GM19468 (cell line): Measurements from ENCODE around the gene LOXL4.

Experiments used
- ATAC-seq: cut with Tn5 transposase; IDR thresholded peaks from one replicate; pipeline ENCODE4 v1.9.1; 2021; ENCODE audit warnings: mild to moderate bottlenecking, moderate library complexity, moderate number of reproducible peaks; ENCODE audit not compliant: unreplicated experiment; ENCODE audit errors: extremely low read depth

LOXL4 gene

GRCh38 chr10:98265403-98266378 lies 2.3 kb downstream of the LOXL4 start:
- ATAC-seq, result no peak

GRCh38 chr10:98264378-98265065 lies 3.5 kb downstream of the LOXL4 start:
- ATAC-seq, result no peak

GRCh38 chr10:98263088-98263487 lies 4.9 kb downstream of the LOXL4 start:
- no peak for ATAC-seq

GRCh38 chr10:98262571-98262970 lies 5.4 kb downstream of the LOXL4 start:
- ATAC-seq, result no peak

- ATAC-seq, result no peak
These were observed 6.3 kb downstream of the LOXL4 start for GRCh38 chr10:98261436-98262277.

DNA sequence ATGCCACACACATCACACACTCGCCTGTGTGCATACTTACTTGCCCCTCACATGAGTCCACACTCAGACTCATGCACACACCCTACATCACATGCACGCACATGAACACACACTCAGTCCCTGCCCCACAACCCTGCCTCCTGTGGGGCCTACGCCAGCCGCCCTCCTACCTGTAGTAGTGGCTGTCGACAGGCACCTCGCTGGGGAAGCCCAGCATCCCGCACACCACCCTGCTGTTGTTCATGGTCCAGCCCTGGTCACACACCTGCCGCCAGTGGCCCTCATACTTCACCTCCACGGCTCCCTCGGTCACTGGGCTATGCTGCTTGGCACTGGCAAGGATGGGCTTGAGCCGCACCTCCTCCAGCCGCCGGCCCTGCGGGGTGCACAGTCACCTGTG lies 7.2 kb downstream of the LOXL4 start:
- ATAC-seq, result no peak

GRCh38 chr10:98260350-98260749 lies 7.6 kb downstream of the LOXL4 start:
- ATAC-seq, result no peak

- ATAC-seq, result no peak
These were observed 8.2 kb downstream of the LOXL4 start for GRCh38 chr10:98259606-98260315.

DNA sequence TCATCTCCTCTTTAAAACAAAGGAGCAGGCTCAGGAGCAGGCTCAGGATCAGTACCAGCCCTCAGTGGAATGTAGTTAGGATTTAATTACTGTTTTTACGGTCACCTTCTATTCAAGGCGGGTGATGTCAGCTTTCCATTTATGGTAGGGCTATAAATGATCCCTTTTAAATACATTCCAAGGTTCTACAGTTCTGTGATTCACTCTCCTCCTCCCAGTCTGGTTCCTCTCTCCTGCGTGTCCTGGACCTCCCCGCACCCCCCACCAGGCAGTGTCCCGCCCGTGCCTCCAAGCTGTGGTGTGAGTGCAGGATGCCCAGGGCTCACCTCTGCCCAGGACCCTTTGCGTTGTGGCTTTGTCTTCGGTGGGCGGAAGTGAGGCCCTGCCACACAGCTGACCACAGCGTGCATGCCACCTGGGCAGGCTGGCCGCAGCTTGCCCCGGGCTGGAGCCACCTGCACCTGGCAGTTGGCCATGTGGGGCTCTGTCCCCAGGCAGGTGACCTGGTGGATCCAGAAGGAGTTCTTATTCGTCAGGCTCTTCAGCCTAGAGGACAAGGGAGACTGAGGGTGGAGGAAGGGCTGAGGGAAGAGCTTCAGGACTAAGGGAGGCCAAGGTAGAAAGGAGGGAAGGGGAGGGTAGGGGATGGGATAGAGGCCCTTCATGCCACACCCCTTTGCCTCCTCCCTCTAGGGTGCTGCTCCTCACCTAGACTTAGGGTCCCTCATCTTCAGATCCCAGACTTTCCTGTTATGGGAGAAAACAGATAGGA lies 9.1 kb downstream of the LOXL4 start:
- ATAC-seq, result no peak

GRCh38 chr10:98257961-98258360 lies 10.0 kb downstream of the LOXL4 start:
- ATAC-seq, result no peak

GRCh38 chr10:98257198-98257597 lies 10.8 kb downstream of the LOXL4 start:
- no peak for ATAC-seq

DNA sequence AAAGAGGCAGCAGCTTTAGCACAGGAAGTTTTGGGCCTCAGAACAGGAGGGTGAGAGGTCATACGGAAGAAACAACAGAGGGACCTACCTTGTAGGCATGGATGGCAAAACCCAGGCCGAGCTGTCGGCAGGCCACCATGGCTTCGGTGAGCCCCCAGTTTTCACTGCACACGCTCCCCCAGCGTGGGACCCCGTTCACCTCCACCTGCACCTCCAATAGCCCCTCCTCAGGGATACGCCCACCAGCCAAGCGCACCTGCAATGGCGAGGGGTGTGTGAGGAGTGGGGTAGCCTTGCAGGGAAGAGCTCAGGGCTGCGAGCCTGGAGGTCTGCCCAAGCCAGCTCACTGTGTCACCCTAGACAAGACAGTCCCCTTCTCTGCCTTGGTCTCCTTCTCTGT lies 11.3 kb downstream of the LOXL4 start:
- ATAC-seq, result no peak

- no peak for ATAC-seq
These were observed 12.7 kb downstream of the LOXL4 start for GRCh38 chr10:98255146-98255877.

DNA sequence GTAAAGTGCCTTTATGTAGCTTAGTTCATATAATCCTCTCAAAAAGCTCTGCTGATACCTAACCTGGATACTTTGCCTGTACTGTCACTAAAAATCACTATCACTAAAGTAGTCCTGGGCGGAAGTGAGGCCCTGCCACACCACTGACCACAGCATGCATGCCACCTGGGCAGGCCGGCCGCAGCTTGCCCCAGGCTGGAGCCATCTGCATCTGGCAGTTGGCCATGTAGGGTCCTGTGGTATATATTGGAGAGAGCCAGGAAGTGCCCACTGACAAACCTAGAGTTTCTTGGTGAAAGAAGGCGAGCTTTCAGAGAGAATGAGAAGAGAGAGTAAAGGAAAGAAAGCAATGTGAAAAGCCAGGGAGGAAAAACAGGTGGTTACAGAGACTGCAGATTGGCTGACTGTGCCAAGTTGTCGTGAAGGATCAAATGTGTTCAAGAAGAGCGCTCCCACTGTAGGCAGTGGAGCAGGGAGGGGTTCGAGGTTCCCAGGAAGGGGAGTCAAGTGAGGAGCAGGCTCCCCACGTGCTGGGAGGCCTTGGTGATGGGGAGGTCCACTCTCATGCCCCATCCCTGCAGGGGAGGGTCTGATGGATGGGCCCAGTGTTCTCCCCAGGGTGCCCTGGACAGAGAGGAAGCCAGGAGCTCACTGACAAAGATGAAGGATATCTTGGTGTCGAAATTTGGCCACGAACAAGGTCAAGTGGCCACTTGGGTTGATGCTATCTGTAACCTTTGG lies 13.6 kb downstream of the LOXL4 start:
- no peak for ATAC-seq

DNA sequence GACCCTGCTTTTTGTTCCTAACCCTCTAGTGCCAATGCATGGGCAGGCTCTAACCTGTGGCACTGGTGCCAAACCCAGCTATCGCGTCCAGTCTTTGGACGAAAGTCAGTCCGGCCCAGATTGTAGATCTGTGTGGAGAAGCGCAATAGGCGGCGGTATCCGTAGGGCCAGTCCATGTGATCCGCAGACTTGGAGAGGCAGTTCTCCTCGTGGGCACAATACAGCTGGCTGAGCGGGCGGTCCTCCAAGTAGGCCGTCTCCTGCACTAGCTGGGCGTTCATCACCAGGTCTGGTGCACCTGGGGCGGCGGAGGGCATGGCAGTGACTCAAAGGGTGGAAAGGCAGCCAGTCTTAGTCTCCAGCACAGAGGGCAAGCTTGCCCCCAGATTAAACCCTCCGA lies 14.5 kb downstream of the LOXL4 start:
- ATAC-seq, result no peak

DNA sequence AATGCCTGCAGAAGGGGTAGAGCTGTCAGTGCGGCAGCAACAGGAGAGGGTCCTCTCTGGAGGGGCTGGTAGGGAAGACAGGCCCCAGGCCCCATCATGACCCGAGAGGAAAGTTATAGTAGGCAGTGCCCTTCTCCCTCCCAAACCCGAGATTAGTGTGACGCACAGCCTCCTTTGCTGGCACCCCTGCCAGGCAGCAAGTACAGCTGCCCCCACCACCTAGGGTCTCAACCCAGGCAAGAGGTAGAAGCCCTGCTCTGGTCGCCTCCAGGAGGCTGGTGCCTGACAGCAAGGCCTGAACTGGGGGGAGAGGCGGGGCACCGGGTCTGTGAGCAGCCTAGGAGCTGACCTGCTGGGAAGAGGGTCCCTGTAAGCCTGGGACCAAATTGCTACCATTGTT lies 15.5 kb downstream of the LOXL4 start:
- no peak for ATAC-seq

GRCh38 chr10:98251399-98251798 lies 16.6 kb downstream of the LOXL4 start:
- ATAC-seq, result no peak

- ATAC-seq, result no peak
These were observed 18.9 kb downstream of the LOXL4 start for GRCh38 chr10:98249134-98249533.
